HUES64 (cell line): ENCODE measurements around the gene LZTR1.
A peak's percentile ranks its signal among the peaks of the same experiment; 100 is the strongest.

Experiments used
- H3K27ac ChIP-seq: 2 replicates; pipeline ENCODE4 v1.7.0; 2013; ENCODE audit warnings: low read depth, low read length, inconsistent platforms
- H3K27me3 ChIP-seq: 2 replicates; pipeline ENCODE4 v1.6.1; 2013; ENCODE audit warnings: mild to moderate bottlenecking, low read length; ENCODE audit not compliant: insufficient read depth
- H3K36me3 ChIP-seq: 2 replicates; pipeline ENCODE4 v1.6.1; 2013; ENCODE audit warnings: mild to moderate bottlenecking, low read length; ENCODE audit not compliant: insufficient read depth
- H3K4me1 ChIP-seq: 2 replicates; pipeline ENCODE4 v1.6.1; 2013; ENCODE audit warnings: mild to moderate bottlenecking, low read length, moderate library complexity; ENCODE audit not compliant: insufficient read depth
- H3K4me3 ChIP-seq: 2 replicates; pipeline ENCODE4 v1.5.1; 2013; ENCODE audit warnings: mild to moderate bottlenecking, low read length, moderate library complexity
- H3K9ac ChIP-seq: 2 replicates; pipeline ENCODE4 v1.6.1; 2013; ENCODE audit warnings: mild to moderate bottlenecking, low read depth, low read length
- H3K9me3 ChIP-seq: 2 replicates; pipeline ENCODE4 v1.6.1; 2013; ENCODE audit warnings: low read depth, low read length; ENCODE audit not compliant: insufficient read depth
- WGBS: fragments of 150-250, 120-280 bp; methylation state at CpG from one replicate; pipeline ENCODE4 v1.1.7; 2013; ENCODE audit warnings: missing lambda C conversion rate; 5-methylcytosine and 5-hydroxymethylcytosine counted together

LZTR1 gene

DNA sequence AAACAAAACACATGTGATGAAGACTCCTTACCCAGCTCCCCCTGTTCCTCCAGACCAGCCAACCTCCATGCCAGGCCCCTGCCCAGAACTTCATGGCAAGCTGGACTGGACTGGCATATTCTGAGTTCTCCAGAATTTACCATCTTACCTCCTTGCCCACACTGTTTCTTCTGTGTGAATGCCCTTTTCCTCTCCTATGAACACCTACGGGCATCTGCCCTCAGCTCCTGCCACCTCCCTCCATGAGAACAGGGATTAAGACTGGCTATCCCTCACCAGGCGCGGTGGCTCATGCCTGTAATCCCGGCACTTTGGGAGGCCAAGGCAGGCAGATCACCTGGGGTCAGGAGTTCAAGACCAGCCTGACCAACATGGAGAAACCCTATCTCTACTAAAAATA is 21.5 kb upstream of the LZTR1 start:
- WGBS: 95% methylated on average over 3 of the region's 4 CpGs
- Histone ChIP-seq H3K27ac (no peak overlapping the region), H3K9me3 (no peaks in the 10 kb centered on the region), H3K9ac (no peak overlapping the region), H3K4me3 (no peak overlapping the region), H3K36me3 (no peaks in the 10 kb centered on the region), H3K27me3 (peaks cover 62% of the 10 kb centered on the region), H3K4me1 (peaks cover 7% of the 10 kb centered on the region; the same call in 1 of the 2 replicates)

DNA sequence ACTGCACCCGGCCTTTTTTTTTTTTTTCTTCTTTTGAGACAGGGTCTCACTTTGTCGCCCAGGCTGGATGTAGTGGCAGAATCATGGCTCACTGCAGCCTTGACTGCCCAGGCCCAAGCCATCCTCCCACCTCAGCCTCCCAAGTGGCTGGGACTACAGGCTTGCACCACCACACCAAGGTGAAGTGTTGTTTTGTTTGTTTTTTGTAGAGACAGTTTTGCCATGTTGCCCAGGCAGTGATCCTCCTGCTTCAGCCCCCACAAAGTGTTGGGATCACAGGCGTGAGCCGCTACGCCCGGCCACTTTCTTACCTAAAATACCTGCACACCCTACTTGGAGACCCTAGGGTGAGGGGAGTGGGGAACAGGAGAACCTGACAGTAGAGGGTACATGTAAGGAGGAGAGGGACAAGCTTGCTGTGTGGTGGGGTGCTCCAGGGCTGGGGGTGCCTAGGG is 19.6 kb upstream of the LZTR1 start:
- Histone ChIP-seq H3K9ac (no peak overlapping the region), H3K36me3 (no peaks in the 10 kb centered on the region), H3K4me3 (no peak overlapping the region), H3K9me3 (no peaks in the 10 kb centered on the region), H3K27ac (no peak overlapping the region), H3K4me1 (peaks cover 4% of the 10 kb centered on the region; the same call in 1 of the 2 replicates), H3K27me3 (peaks cover 66% of the 10 kb centered on the region)
- 92% methylated on average over 2 of the region's 6 CpGs for WGBS

DNA sequence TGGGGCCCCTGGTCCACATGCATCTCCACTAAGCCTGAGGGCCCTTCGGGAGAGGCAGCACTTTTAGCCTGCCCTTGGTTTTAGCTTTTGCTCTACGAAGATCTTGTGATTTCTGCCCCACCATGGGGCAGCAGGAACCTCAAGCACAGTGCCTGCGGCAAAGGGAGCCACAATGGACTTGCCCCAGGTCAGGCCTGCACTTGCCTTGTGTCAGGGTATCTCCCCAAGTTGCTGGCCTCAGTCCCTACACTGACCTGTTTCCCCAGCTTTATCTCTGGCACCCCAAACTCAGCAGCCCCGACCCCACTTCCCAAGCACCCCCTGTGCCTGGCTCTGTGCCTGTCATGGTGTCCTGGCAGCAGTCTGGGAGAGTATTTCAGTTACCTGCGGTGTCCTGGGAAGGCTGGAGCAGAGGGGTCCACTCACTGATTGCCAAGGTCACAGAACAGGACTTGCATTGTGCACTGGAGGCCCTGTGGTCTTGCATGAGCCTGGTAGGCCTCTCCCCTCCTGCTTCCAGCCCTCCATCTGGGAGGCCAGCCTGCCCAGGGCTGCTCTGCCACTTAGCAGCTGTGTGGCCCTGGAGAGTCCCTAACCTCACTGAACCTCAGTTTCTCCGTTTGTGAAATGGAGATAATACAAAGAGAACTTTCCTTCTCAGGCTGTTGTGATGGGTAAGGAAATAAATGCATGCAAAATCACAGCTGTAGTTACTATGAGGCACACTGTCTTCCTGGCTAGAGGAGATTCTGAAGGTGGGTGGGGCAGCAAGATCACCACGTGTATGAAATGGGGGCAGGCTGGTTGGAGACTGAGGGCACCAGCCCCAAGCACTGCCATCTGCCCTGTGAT is 18.7 kb upstream of the LZTR1 start:
- Histone ChIP-seq H3K4me1 (peaks cover 4% of the 10 kb centered on the region; the same call in 1 of the 2 replicates), H3K9me3 (no peaks in the 10 kb centered on the region), H3K27me3 (peaks cover 66% of the 10 kb centered on the region), H3K4me3 (no peak overlapping the region), H3K36me3 (no peaks in the 10 kb centered on the region), H3K27ac (no peak overlapping the region), H3K9ac (no peak overlapping the region)
- WGBS: 79% methylated on average over 7 of the region's 7 CpGs

DNA sequence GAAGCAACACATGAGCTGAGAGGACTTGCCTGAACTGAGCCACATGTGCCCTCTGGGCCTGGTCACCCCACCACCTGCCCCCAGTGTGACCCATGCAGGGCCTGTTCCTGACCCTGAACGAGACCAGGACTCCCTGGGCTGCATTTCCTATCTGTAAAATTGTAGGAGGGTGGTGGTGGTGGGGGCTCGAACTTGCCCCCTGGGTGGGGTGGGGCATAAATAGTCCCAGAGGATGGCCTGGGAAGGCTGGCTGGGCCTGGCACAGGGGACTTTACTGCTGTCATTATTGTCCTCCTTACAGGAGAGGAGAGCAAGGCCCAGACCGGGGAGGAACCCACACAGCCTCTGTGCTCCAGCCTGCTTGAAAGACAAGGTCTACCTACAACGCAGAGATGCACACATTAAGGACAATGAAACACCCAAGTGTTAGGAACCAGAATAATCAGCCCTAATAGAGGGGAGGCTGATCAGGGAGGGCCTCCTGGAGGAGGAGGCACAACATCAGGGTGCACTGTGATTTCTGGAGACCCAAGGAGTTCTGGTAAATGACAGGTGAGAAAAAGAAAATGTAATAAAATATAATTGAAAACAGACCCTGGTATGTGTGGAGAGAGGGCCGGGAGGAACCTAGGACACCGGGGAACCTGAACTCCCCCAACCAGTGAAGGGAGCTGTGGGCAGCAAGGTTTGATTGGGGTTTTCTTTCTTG is 17.9 kb upstream of the LZTR1 start:
- no peaks in the 10 kb centered on the region for H3K9me3 ChIP-seq
- 70% methylated on average over 6 of the region's 6 CpGs for WGBS
- peaks cover 70% of the 10 kb centered on the region for H3K27me3 ChIP-seq
- no peak overlapping the region for H3K27ac ChIP-seq
- no peak overlapping the region for H3K9ac ChIP-seq
- H3K4me1 ChIP-seq: peaks cover 6% of the 10 kb centered on the region; the same call in 1 of the 2 replicates
- H3K36me3 ChIP-seq: no peaks in the 10 kb centered on the region
- peak overlapping the region; percentile 40 for H3K4me3 ChIP-seq

DNA sequence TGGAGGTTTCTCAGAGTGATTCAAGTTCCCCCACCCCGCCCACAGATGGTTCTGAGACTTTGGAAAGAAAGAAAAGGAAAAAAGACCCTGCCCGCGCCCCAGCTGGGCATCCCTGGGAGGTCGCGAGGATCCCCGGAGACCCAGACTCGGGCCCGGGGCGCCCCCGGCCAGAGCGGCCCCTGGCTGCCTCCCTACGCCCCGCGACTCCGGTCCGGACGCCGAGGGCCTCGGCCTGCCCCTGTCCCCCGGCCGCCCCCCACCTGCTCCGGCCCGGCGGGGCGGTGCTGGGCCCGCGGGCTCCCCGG is 17.3 kb upstream of the LZTR1 start:
- H3K9me3 ChIP-seq: no peaks in the 10 kb centered on the region
- H3K9ac ChIP-seq: no peak overlapping the region
- peak overlapping the region; percentile 40 for H3K4me3 ChIP-seq
- H3K4me1 ChIP-seq: peaks cover 6% of the 10 kb centered on the region; the same call in 1 of the 2 replicates
- H3K27ac ChIP-seq: no peak overlapping the region
- WGBS: 4% methylated on average over 27 of the region's 28 CpGs
- peaks cover 74% of the 10 kb centered on the region for H3K27me3 ChIP-seq
- H3K36me3 ChIP-seq: no peaks in the 10 kb centered on the region

DNA sequence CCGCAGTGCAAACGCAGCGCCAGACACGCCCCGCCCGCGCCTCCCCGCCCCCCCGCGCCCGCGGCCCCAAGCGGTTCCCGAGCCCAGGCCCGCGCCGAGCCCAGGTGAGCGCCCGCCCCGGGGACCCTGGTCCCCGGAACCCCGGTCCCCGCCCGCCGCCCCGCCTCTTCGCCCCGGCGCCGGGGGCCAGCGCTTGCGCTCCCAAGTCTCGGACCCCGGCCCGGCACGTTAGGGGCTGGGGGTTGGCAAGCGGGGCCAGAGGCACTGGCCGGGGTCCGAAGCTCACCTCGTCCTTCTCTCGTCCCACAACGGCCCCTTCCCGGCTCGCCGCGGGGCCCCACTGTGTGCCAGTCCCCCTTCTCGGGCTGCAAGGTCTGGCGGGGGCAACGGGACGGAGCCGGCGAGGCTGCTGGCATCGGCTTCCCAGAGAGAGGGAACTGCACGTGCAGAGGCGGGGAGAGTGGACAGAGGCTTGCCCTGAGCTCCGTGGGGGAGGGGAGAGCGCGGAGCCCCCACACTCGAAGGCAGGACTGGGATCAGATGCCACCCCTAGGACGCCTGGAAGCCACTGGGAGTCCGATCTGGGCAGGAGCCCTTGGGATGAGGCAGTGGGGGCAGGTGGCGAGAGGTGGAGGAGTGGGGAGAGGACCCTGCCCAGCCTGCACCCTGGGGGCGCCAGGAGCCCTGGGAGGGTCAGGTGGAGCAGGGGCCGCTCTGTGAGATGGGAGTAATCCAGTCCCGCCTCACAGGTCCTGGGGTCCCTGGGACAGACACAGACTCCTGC is 16.8 kb upstream of the LZTR1 start:
- Histone ChIP-seq H3K27ac (no peak overlapping the region), H3K4me3 (peak overlapping the region; percentile 46), H3K27me3 (peaks cover 79% of the 10 kb centered on the region), H3K9me3 (no peaks in the 10 kb centered on the region), H3K9ac (no peak overlapping the region), H3K4me1 (peaks cover 6% of the 10 kb centered on the region; the same call in 1 of the 2 replicates), H3K36me3 (no peaks in the 10 kb centered on the region)
- WGBS: 9% methylated on average over 65 of the region's 65 CpGs

DNA sequence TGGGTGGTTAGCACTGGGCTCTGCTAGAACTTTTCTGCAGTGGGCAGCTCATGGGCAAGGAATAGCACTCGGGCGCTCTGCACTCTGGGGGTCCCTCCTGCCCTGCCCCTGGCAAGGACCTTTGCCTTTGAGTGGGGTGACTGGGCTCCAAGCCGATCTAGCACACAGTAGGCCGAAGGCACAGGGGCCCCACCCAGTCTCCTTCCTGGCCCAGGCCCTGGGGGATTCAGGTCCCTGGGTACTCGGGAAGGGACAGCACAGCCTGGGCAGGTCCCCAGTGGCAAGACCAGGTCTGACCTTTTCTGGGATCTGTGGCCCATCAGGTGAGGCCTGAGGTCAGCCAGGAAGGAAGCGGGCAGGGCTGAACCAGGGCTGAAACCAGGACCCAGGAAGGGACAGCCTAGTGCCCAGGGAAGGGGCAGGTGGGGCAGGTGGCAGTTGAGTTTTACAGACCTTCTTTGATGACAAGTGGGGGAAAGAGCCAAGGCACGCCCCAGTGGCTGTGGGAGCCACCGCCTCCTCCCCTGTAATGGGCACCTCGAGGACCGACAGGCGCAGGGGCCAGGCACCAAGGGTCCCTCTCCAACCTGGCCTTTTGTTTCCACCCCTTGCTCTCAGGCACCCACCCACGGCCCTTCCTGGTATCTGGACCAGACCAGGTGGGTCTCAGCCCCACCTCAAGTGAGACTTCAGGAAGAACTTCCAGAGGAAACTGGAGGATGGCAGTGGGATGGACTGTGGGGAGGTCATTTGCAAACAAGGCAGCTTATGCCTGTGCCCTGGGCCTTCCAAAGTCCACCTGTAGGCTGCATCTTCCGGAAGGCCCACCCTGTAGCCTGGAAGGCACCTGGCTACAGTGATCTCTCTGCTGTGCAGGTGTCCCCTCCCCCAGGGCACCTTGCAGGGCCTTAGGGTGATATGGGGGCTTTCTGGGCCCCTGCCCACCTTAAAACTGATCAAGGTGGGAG is 15.9 kb upstream of the LZTR1 start:
- no peaks in the 10 kb centered on the region for H3K9me3 ChIP-seq
- H3K27ac ChIP-seq: no peak overlapping the region
- 84% methylated on average over 13 of the region's 13 CpGs for WGBS
- H3K27me3 ChIP-seq: peaks cover 79% of the 10 kb centered on the region
- no peak overlapping the region for H3K9ac ChIP-seq
- no peaks in the 10 kb centered on the region for H3K36me3 ChIP-seq
- no peak overlapping the region for H3K4me3 ChIP-seq
- peaks cover 6% of the 10 kb centered on the region; the same call in 1 of the 2 replicates for H3K4me1 ChIP-seq

DNA sequence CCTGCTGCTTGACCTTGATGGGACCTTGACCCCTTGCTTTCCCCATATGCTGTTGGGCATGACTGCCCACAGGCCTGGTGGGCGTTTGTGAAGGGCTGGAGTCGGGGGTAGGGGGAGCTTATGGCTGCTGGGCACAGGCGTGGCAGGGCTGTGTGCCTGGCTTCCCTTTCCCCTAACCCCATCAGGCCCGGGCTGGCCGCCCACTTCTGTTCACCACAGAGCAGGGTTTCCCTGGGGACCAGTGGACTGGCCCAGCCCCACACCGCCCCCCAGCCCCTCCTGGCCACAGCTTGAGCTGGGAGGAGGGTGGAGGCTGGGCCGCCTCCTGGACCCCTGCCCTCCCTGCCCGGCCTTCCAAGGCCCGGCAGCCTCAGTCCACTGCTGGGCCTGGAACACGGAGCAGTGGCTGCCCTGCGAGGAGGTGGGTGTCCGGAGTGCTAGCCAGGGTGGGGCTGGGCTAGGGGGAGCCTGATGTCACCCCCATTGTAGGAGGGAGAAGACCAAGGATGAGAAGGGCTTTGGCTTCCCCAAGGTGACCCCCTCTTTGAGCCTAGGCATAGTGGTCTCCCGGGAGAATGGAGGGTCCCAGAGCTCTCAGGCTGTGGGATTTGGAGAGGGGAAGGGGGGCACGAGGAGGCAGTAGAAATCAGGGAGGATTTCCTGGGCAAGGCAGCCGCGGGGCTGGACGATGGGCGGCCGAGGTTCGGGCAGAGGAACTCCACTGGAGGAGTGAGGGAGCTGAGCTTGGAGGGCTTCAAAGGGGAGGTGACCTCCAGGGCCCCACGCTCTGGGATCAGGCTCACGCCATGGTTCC is 15.0 kb upstream of the LZTR1 start, which contains the start of gene AIFM3:
AIFM3 (plus strand) TSS at position 373 of the 814 bp plus-strand sequence. CDS start 690 bp downstream, outside the sequence.
- Histone ChIP-seq H3K9me3 (no peaks in the 10 kb centered on the region), H3K36me3 (no peaks in the 10 kb centered on the region), H3K27ac (no peak within 1 kb of the TSS), H3K9ac (no peak within 1 kb of the TSS), H3K4me1 (peaks cover 6% of the 10 kb centered on the region; the same call in 1 of the 2 replicates), H3K27me3 (peaks cover 78% of the 10 kb centered on the region), H3K4me3 (no peak within 1 kb of the TSS)
- WGBS: 60% methylated on average over 22 of the region's 22 CpGs

DNA sequence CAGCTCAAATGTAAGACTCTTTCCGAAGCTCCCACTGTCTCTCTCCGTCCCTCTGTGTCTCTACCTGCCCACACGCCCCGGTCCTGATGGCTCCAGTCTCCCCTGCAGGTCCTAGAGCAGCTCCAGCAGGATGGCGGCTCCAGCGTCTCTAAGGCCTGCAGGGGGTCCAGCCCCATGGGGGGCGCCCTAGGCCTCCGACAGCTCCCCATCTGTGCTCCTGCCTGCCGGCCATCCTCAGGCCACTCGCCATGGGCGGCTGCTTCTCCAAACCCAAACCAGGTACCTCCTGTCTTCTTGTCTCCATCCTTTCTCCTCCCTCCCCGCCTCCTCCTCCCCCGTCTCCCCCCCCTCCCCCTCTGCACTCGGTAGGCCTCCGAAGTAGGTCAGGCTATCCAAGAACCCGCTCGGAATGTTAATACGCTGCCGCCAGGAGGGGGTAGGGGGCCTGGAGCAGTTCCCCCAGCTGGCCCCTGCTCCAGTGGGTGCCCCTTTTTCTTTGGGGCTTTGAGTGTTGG is 14.3 kb upstream of the LZTR1 start:
- H3K4me1 ChIP-seq: peaks cover 6% of the 10 kb centered on the region; the same call in 1 of the 2 replicates
- peaks cover 71% of the 10 kb centered on the region for H3K27me3 ChIP-seq
- no peaks in the 10 kb centered on the region for H3K36me3 ChIP-seq
- WGBS: 4% methylated on average over 16 of the region's 19 CpGs
- no peak overlapping the region for H3K27ac ChIP-seq
- H3K9me3 ChIP-seq: no peaks in the 10 kb centered on the region
- no peak overlapping the region for H3K9ac ChIP-seq
- H3K4me3 ChIP-seq: no peak overlapping the region
